ENCODE results near the gene NKAPL.

GRCh38 chr6:28282926-28283325 is 23.8 kb downstream of the NKAPL start:
- no peak for TF ChIP-seq EZH2 (IDR thresholded peaks at IDR 0.05; ENCODE audit: insufficient read depth, poor library complexity, severe bottlenecking)
- no peak for TF ChIP-seq EZH2phosphoT487 (IDR thresholded peaks at IDR 0.05; ENCODE audit: insufficient read depth, low read depth)
